Ishikawa (cell line): ENCODE results near the gene RIPK4.

Experiments used
- CEBPB ChIP-seq: IDR thresholded peaks from 2 replicates; pipeline ENCODE4 v1.6.1; 2012
- CREB1 ChIP-seq: IDR thresholded peaks from 2 replicates; pipeline ENCODE4 v1.6.1; 2012; ENCODE audit warnings: low read depth
- EGR1 ChIP-seq: IDR thresholded peaks from 2 replicates; pipeline ENCODE4 v1.6.1; 2012
- EP300 ChIP-seq: IDR thresholded peaks from 2 replicates; pipeline ENCODE4 v1.6.1; 2012; ENCODE audit warnings: borderline replicate concordance
- FOXM1 ChIP-seq: IDR thresholded peaks from 2 replicates; pipeline ENCODE4 v1.6.1; 2012; ENCODE audit warnings: low read depth, borderline replicate concordance
- MAX ChIP-seq: IDR thresholded peaks from 2 replicates; pipeline ENCODE4 v1.6.1; 2012
- NFIC ChIP-seq: IDR thresholded peaks from 2 replicates; pipeline ENCODE4 v1.6.1; 2012
- RAD21 ChIP-seq: IDR thresholded peaks from 2 replicates; pipeline ENCODE4 v1.6.1; 2012; ENCODE audit warnings: low read depth
- REST ChIP-seq: IDR thresholded peaks from 2 replicates; pipeline ENCODE4 v1.6.1; 2012; ENCODE audit warnings: low read depth, mild to moderate bottlenecking
- TAF1 ChIP-seq: IDR thresholded peaks from 2 replicates; pipeline ENCODE4 v1.6.1; 2012; ENCODE audit warnings: low read depth, mild to moderate bottlenecking
- TCF12 ChIP-seq: IDR thresholded peaks from 2 replicates; pipeline ENCODE4 v1.6.1; 2012; ENCODE audit warnings: low read depth
- TEAD4 ChIP-seq: IDR thresholded peaks from 2 replicates; pipeline ENCODE4 v1.6.1; 2012
- USF1 ChIP-seq: IDR thresholded peaks from 2 replicates; pipeline ENCODE4 v1.6.1; 2012
- YY1 ChIP-seq: IDR thresholded peaks from 2 replicates; pipeline ENCODE4 v1.6.1; 2012; ENCODE audit warnings: low read depth

- TF ChIP-seq EP300, result no peak
- no peak for TF ChIP-seq NFIC
- no peak for TF ChIP-seq FOXM1
- no peak for TF ChIP-seq TCF12
- no peak for TF ChIP-seq TAF1
- no peak for TF ChIP-seq CEBPB
- TF ChIP-seq YY1, result no peak
- TF ChIP-seq EGR1, result no peak
- TF ChIP-seq CREB1, result no peak
- TF ChIP-seq MAX, result no peak
- TF ChIP-seq USF1, result no peak
- no peak for TF ChIP-seq RAD21
- no peak for TF ChIP-seq REST
- TF ChIP-seq TEAD4, result no peak
These were observed 75.4 kb downstream of the RIPK4 start for GRCh38 chr21:41691205-41692184.
